Keratinocyte (primary cell): ENCODE results near the gene CENPP.

Experiments used
- EZH2 ChIP-seq: IDR thresholded peaks from one replicate; pipeline ENCODE4 v1.6.1; 2012; ENCODE audit warnings: inconsistent platforms, mild to moderate bottlenecking, low read length, moderate library complexity
- TF ChIP-seq, protein P1 (sequence below), 3 experiments: IDR thresholded peaks in 1 of 3; conservative IDR thresholded peaks in 1 of 3; optimal IDR thresholded peaks in 1 of 3; 2 replicates in 2 of 3; 3 replicates in 1 of 3; pipeline versions ENCODE3 to v1.5.1; 2011; ENCODE audit warnings: low read length in 3 of 3, mild to moderate bottlenecking in 3 of 3, moderate library complexity in 2 of 3, control low read depth in 1 of 3, inconsistent platforms in 1 of 3; ENCODE audit not compliant: insufficient read depth in 2 of 3; ENCODE audit errors: extremely low read depth in 1 of 3

DNA sequence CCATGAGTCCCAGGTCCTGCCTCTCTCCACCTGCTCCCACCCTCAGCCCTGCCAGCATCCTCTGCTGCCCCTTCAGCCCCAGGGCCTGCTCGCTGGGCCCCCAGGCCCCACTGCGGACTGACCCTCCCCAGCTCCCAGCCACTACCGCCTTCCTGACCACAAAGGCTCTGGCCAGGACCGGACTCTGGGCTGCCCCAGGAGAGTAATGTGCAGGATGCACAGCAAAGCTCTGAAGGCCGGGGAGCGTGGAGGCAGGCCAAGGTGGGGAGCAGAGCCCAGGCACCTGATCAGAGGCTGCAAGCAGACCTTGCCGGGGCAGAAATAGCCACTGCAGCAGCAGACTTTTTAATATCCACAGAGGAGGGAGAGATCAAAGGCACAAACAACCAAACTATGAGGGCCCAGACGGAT lies 316.3 kb downstream of the CENPP start:
- TF ChIP-seq, protein P1, sequence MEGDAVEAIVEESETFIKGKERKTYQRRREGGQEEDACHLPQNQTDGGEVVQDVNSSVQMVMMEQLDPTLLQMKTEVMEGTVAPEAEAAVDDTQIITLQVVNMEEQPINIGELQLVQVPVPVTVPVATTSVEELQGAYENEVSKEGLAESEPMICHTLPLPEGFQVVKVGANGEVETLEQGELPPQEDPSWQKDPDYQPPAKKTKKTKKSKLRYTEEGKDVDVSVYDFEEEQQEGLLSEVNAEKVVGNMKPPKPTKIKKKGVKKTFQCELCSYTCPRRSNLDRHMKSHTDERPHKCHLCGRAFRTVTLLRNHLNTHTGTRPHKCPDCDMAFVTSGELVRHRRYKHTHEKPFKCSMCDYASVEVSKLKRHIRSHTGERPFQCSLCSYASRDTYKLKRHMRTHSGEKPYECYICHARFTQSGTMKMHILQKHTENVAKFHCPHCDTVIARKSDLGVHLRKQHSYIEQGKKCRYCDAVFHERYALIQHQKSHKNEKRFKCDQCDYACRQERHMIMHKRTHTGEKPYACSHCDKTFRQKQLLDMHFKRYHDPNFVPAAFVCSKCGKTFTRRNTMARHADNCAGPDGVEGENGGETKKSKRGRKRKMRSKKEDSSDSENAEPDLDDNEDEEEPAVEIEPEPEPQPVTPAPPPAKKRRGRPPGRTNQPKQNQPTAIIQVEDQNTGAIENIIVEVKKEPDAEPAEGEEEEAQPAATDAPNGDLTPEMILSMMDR (optimal IDR thresholded peaks at IDR 0.05 in 1 of 3, IDR thresholded peaks at IDR 0.05 in 1 of 3, conservative IDR thresholded peaks at IDR 0.05 in 1 of 3; ENCODE audit: extremely low read depth in 1 of 3, insufficient read depth in 2 of 3, low read length in 3 of 3): no peak
- TF ChIP-seq EZH2: no peak
